HUES48 (cell line): ENCODE results near the gene NR3C2.

Experiments
- H3K27ac ChIP-seq: one replicate; pipeline ENCODE4 v1.7.0; 2013; ENCODE audit warnings: low read depth, low read length, inconsistent platforms
- H3K27me3 ChIP-seq: 2 replicates; pipeline ENCODE4 v1.6.1; 2013; ENCODE audit warnings: mild to moderate bottlenecking, low read length; ENCODE audit not compliant: control insufficient read depth, insufficient read depth
- H3K36me3 ChIP-seq: 2 replicates; pipeline ENCODE4 v1.6.1; 2013; ENCODE audit warnings: low read length; ENCODE audit not compliant: control insufficient read depth, insufficient read depth
- H3K4me1 ChIP-seq: 2 replicates; pipeline ENCODE4 v1.6.1; 2013; ENCODE audit warnings: mild to moderate bottlenecking, low read length; ENCODE audit not compliant: control insufficient read depth, insufficient read depth
- H3K4me3 ChIP-seq: 2 replicates; pipeline ENCODE4 v1.5.1; 2013; ENCODE audit warnings: mild to moderate bottlenecking, low read depth, low read length
- H3K9ac ChIP-seq: 2 replicates; pipeline ENCODE4 v1.6.1; 2013; ENCODE audit warnings: mild to moderate bottlenecking, low read depth, low read length, moderate library complexity
- H3K9me3 ChIP-seq: 2 replicates; pipeline ENCODE4 v1.6.1; 2013; ENCODE audit warnings: low read length; ENCODE audit not compliant: control insufficient read depth, insufficient read depth

NR3C2 gene

DNA sequence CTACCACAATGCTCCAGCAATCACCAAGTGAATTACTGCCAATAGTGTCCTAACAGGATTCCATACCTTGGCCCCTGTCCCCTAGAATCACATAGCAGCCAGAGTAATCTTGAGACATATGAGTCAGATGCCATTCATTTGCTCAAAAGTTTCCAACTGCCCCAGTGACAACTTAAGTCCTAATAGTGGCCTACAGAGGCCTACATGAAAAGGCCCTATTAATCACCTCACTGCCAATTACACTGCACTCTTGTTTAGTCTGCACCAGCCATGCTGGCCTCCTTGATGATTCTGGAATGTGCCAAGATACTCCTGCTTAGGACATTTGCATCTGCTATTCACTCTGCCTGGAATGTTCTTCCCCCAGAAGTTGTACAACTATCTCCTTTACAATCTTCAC, 130.7 kb downstream of the NR3C2 start:
- H3K4me1 ChIP-seq = no peaks in the 10 kb centered on the region
- no peak overlapping the region for H3K27ac ChIP-seq
- no peak overlapping the region for H3K4me3 ChIP-seq
- no peaks in the 10 kb centered on the region for H3K36me3 ChIP-seq
- H3K27me3 ChIP-seq = no peaks in the 10 kb centered on the region
- H3K9me3 ChIP-seq = no peaks in the 10 kb centered on the region
- H3K9ac ChIP-seq = no peak overlapping the region

DNA sequence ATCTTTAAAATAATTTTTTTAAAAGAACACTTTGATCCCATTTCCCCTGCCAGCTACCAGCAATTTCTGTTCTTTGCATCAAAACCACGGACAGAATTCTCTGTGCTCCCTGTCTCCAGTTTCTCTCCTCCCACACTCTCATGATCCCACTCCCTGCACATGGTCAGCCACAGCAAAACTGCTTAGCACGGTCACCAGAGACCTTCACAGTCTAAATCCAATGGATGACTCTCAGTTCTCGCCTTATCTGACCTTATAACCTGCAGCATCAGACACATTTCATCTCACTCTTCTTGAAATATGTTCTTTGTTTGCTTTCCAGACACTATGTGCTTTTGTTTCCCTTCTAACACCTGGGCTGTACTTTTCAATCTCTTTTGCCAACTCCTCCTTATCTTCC, 131.5 kb downstream of the NR3C2 start:
- Histone ChIP-seq H3K27me3 (no peaks in the 10 kb centered on the region), H3K27ac (no peak overlapping the region), H3K9ac (no peak overlapping the region), H3K4me1 (no peaks in the 10 kb centered on the region), H3K36me3 (no peaks in the 10 kb centered on the region), H3K4me3 (no peak overlapping the region), H3K9me3 (no peaks in the 10 kb centered on the region)

DNA sequence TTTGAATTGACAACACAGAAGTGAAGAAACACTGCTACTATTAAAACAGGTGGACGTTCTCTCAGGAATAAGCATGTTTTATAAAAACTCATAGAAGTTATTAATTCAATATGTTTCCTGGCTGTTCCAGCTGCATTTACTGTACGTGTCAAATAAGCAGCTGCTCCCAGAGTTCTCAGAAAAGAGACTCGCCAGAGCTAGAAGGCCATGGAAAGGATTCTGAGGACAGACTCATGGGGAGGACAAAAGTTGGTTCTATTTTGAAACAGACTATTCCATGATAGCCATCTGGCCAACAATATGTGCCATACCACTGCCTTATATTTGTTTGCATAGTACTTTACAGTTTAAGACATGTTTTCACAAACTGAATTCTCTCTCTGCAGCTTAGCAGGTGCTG, 136.5 kb downstream of the NR3C2 start:
- H3K27me3 ChIP-seq = no peaks in the 10 kb centered on the region
- no peak overlapping the region for H3K27ac ChIP-seq
- H3K4me1 ChIP-seq = no peaks in the 10 kb centered on the region
- H3K9me3 ChIP-seq = peaks cover 8% of the 10 kb centered on the region
- no peaks in the 10 kb centered on the region for H3K36me3 ChIP-seq
- H3K4me3 ChIP-seq = no peak overlapping the region
- no peak overlapping the region for H3K9ac ChIP-seq

- no peak overlapping the region for H3K9ac ChIP-seq
- no peaks in the 10 kb centered on the region for H3K27me3 ChIP-seq
- H3K9me3 ChIP-seq = peaks cover 27% of the 10 kb centered on the region
- H3K36me3 ChIP-seq = no peaks in the 10 kb centered on the region
- no peak overlapping the region for H3K4me3 ChIP-seq
- no peaks in the 10 kb centered on the region for H3K4me1 ChIP-seq
- H3K27ac ChIP-seq = no peak overlapping the region
Measured at GRCh38 chr4:148302416-148302815, 139.8 kb downstream of the NR3C2 start.

GRCh38 chr4:148300877-148301276, 141.3 kb downstream of the NR3C2 start:
- Histone ChIP-seq H3K4me1 (no peaks in the 10 kb centered on the region), H3K9ac (no peak overlapping the region), H3K27me3 (no peaks in the 10 kb centered on the region), H3K27ac (no peak overlapping the region), H3K36me3 (no peaks in the 10 kb centered on the region), H3K4me3 (no peak overlapping the region), H3K9me3 (peaks cover 27% of the 10 kb centered on the region)

DNA sequence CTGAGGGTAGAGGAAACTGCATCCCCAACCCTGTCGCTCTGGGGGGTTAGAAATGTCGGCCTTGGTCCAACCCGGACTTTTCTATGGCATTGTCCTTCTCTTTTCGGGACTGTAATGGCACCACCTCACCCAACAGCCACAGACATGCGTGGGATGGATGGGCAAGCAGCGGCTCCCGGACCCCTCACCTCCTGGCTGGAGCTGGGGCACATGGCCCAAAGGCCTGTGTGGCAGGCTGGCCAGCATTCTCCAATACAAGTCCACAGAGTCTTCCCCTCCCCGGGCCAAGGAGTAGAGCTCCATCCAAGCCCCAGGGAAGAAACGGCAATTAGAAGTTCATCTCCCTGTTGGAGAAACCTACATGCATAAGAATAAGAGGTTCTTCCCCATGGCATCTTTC, 142.9 kb downstream of the NR3C2 start:
- H3K27me3 ChIP-seq = no peaks in the 10 kb centered on the region
- no peaks in the 10 kb centered on the region for H3K36me3 ChIP-seq
- no peaks in the 10 kb centered on the region for H3K4me1 ChIP-seq
- peaks cover 27% of the 10 kb centered on the region for H3K9me3 ChIP-seq
- no peak overlapping the region for H3K9ac ChIP-seq
- no peak overlapping the region for H3K27ac ChIP-seq
- no peak overlapping the region for H3K4me3 ChIP-seq

DNA sequence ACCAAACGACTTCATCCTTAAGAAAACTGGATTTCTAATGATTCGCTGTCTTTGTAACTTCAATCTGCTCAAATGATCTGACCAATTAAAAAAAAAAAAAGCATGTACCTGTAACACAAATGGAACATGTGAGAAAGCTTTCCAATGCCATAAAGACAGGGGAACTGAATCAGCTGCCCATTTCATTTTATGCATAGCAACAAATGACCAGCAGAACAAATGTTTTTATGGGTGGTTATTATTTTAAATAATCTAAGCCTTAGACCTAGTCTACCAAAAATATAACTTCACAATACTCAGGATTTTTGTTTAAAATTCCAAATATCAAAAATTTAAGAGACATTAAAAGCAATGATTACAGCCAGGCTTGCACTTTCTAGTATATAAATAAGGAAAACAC, 145.7 kb downstream of the NR3C2 start:
- H3K4me1 ChIP-seq = no peaks in the 10 kb centered on the region
- H3K4me3 ChIP-seq = no peak overlapping the region
- peaks cover 24% of the 10 kb centered on the region for H3K9me3 ChIP-seq
- H3K9ac ChIP-seq = no peak overlapping the region
- H3K27me3 ChIP-seq = no peaks in the 10 kb centered on the region
- no peaks in the 10 kb centered on the region for H3K36me3 ChIP-seq
- H3K27ac ChIP-seq = no peak overlapping the region

- Histone ChIP-seq H3K4me3 (no peak overlapping the region), H3K9ac (no peak overlapping the region), H3K4me1 (no peaks in the 10 kb centered on the region), H3K9me3 (peaks cover 17% of the 10 kb centered on the region; the same call in 1 of the 2 replicates), H3K36me3 (no peaks in the 10 kb centered on the region), H3K27me3 (no peaks in the 10 kb centered on the region), H3K27ac (no peak overlapping the region)
Measured at GRCh38 chr4:148295642-148296041, 146.6 kb downstream of the NR3C2 start.

- H3K36me3 ChIP-seq = no peaks in the 10 kb centered on the region
- H3K4me3 ChIP-seq = no peak overlapping the region
- H3K27ac ChIP-seq = no peak overlapping the region
- no peaks in the 10 kb centered on the region for H3K4me1 ChIP-seq
- H3K27me3 ChIP-seq = no peaks in the 10 kb centered on the region
- H3K9ac ChIP-seq = no peak overlapping the region
- H3K9me3 ChIP-seq = peaks cover 3% of the 10 kb centered on the region; the same call in 1 of the 2 replicates
Measured at GRCh38 chr4:148293571-148293970, 148.6 kb downstream of the NR3C2 start.

DNA sequence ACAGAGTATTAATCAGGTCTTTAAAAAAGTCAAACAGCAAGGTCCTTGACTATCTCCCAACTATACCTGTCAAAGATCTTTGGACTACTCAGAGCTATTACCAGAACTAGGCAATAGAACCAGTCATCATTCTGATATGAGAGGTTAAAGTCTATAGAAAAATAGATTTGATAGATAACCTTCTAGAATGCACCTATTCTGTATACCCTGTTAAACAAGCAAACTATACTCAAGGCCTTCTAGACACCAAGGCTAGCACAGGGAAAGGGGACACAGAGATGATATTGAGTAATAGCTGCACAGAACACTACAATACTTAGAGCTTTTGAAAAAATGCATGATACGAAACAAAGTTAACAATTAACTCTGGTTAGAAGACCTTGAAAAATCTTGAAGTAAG, 149.5 kb downstream of the NR3C2 start:
- Histone ChIP-seq H3K9me3 (no peaks in the 10 kb centered on the region), H3K36me3 (no peaks in the 10 kb centered on the region), H3K4me1 (no peaks in the 10 kb centered on the region), H3K27ac (no peak overlapping the region), H3K4me3 (no peak overlapping the region), H3K27me3 (no peaks in the 10 kb centered on the region), H3K9ac (no peak overlapping the region)

GRCh38 chr4:148289740-148290139, 152.5 kb downstream of the NR3C2 start:
- H3K36me3 ChIP-seq = no peaks in the 10 kb centered on the region
- no peak overlapping the region for H3K9ac ChIP-seq
- H3K27me3 ChIP-seq = no peaks in the 10 kb centered on the region
- no peaks in the 10 kb centered on the region for H3K9me3 ChIP-seq
- H3K27ac ChIP-seq = no peak overlapping the region
- H3K4me3 ChIP-seq = no peak overlapping the region
- no peaks in the 10 kb centered on the region for H3K4me1 ChIP-seq

DNA sequence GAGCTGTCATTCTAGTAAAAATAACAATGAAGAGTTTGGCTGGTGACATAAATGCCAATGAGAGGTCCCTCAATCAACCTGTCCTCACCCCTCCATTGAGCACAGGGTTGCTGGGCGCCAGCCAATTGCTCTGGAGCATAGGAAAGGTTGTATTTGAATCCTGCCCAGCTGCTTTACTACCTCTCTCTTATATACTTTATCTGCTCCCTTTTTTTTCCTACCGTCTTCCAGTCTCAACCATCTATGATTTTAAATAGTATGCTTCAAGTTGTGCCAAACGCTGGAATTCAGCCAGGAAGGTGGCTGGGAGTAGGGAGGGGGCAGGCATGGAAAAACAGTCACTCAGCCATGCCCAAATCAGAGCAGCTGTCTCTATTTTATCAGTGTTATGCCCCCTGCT, 153.8 kb downstream of the NR3C2 start:
- Histone ChIP-seq H3K36me3 (no peaks in the 10 kb centered on the region), H3K9ac (no peak overlapping the region), H3K4me1 (no peaks in the 10 kb centered on the region), H3K27me3 (no peaks in the 10 kb centered on the region), H3K9me3 (no peaks in the 10 kb centered on the region), H3K4me3 (no peak overlapping the region), H3K27ac (no peak overlapping the region)
